Stimulated activated CD8-positive, alpha-beta memory T cell treated with anti-CD3 and anti-CD28 coated beads, Interleukin-15, amount 100 ng/mL, for 48 hours (primary cell): ENCODE data around the gene RAB8B.
A peak's percentile ranks its signal among the peaks of the same experiment; 100 is the strongest.

ENCODE experiments used
- DNase-seq, 2 donors: peaks; one replicate each; pipeline ENCODE4 v3.0.0-alpha.2; 2020; ENCODE audit warnings: low read depth in 2 of 2

Gene RAB8B

GRCh38 chr15:63188926-63189871 is at the start of gene RAB8B:
Gene RAB8B, plus strand, starts transcription at chr15:63189606. Its CDS starts 19 bp downstream, at chr15:63189625.
- DNase-seq = peak; percentile 98

- DNase-seq = no peak
Observed at GRCh38 chr15:63140936-63141335, 48.5 kb upstream of the RAB8B start.

- no peak for DNase-seq
Observed at GRCh38 chr15:63145426-63145825, 44.0 kb upstream of the RAB8B start.

- DNase-seq = no peak
Observed at GRCh38 chr15:63146684-63147083, 42.7 kb upstream of the RAB8B start.

GRCh38 chr15:63151665-63152064 is 37.7 kb upstream of the RAB8B start:
- no peak for DNase-seq

GRCh38 chr15:63155486-63155885 is 33.9 kb upstream of the RAB8B start:
- DNase-seq = no peak

- no peak for DNase-seq
Observed at GRCh38 chr15:63156086-63156710, 33.2 kb upstream of the RAB8B start.

- no peak for DNase-seq
Observed at GRCh38 chr15:63156755-63157117, 32.7 kb upstream of the RAB8B start.

- peak; percentile 80 to 82 for DNase-seq
Observed at GRCh38 chr15:63157118-63157843, 32.1 kb upstream of the RAB8B start, which contains the start of gene RPS27L. Gene RPS27L, minus strand, starts transcription at chr15:63157477. Its CDS starts 72 bp downstream, at chr15:63157405.

GRCh38 chr15:63157891-63158431 is 31.4 kb upstream of the RAB8B start:
- DNase-seq = no peak

GRCh38 chr15:63160638-63161037 is 28.8 kb upstream of the RAB8B start:
- no peak for DNase-seq

- no peak for DNase-seq
Observed at GRCh38 chr15:63163217-63163616, 26.2 kb upstream of the RAB8B start.

GRCh38 chr15:63165166-63165859 is 24.1 kb upstream of the RAB8B start:
- DNase-seq = no peak

GRCh38 chr15:63166219-63166618 is 23.2 kb upstream of the RAB8B start:
- DNase-seq = no peak

GRCh38 chr15:63169788-63170187 is 19.6 kb upstream of the RAB8B start:
- DNase-seq = no peak

- DNase-seq = no peak
Observed at GRCh38 chr15:63172376-63172775, 17.0 kb upstream of the RAB8B start.

GRCh38 chr15:63172851-63173451 is 16.5 kb upstream of the RAB8B start:
- no peak for DNase-seq

GRCh38 chr15:63176302-63176701 is 13.1 kb upstream of the RAB8B start:
- DNase-seq = no peak

GRCh38 chr15:63178034-63178433 is 11.4 kb upstream of the RAB8B start:
- no peak for DNase-seq

GRCh38 chr15:63180746-63181145 is 8.7 kb upstream of the RAB8B start:
- no peak for DNase-seq

- DNase-seq = no peak
Observed at GRCh38 chr15:63181648-63182047, 7.8 kb upstream of the RAB8B start.
